ENCODE data around the gene LRRC9.

- TF ChIP-seq EZH2 (IDR thresholded peaks at IDR 0.05; ENCODE audit: borderline replicate concordance, control insufficient read depth, low read depth, low read length) (no peak), PML (IDR thresholded peaks at IDR 0.05; ENCODE audit: low read length) (no peak), HDGF (IDR thresholded peaks at IDR 0.05) (no peak), CTCF (IDR thresholded peaks at IDR 0.05 in 2 of 3, conservative IDR thresholded peaks at IDR 0.05 in 1 of 3; ENCODE audit: control insufficient read depth in 2 of 3, extremely low read depth in 1 of 3, insufficient read depth in 1 of 3, low read depth in 3 of 3, low read length in 3 of 3) (no peak), MYC (IDR thresholded peaks at IDR 0.05; ENCODE audit: insufficient read depth, insufficient read length, insufficient replicate concordance, low read length, severe bottlenecking) (no peak), LARP7 (IDR thresholded peaks at IDR 0.05) (no peak), PBX3 (IDR thresholded peaks at IDR 0.05; ENCODE audit: insufficient replicate concordance, low read depth, low read length) (no peak), RFX5 (IDR thresholded peaks at IDR 0.05; ENCODE audit: low read depth, low read length) (no peak), CREB1 (IDR thresholded peaks at IDR 0.05; ENCODE audit: low read depth) (no peak), RAD21 (IDR thresholded peaks at IDR 0.05; ENCODE audit: insufficient read depth, low read depth, low read length) (no peak), CHD1 (IDR thresholded peaks at IDR 0.05; ENCODE audit: low read depth, low read length) (no peak), EP300 (IDR thresholded peaks at IDR 0.05; ENCODE audit: borderline replicate concordance in 1 of 2, control insufficient read depth in 1 of 2, low read depth in 2 of 2, low read length in 2 of 2) (no peak), ASH2L (IDR thresholded peaks at IDR 0.05; ENCODE audit: borderline replicate concordance, low read depth) (no peak)
These were observed 78.0 kb downstream of the LRRC9 start for GRCh38 chr14:59997966-59998365.
